ENCODE measurements around the gene APOBEC3B. TPM values are rescaled to one million over a fixed set of nuclear protein-coding genes. Genes with fewer than 3 reads are reported as not detected.

The APOBEC3B gene
- total RNA-seq, 2 experiments from 2014 or later, result not detected

DNA sequence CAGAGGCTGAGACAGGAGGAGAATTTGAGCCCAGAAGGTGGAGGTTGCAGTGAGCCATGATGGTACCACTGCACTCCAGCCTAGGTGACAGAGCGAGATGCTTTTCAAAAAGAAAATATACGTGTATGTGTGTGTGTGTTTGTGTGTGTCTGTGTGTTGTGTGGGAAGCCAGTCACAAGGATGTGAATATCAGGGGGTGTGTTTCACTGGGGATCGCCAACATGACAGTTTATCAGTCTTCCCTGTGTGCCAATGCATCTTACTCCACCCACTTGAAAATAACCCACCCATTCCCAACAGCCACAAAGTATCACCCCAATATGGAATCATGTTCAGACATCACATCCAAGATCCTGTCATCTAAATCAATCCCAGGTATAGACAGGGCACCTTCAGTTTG lies 10.4 kb upstream of the APOBEC3B start:
- DNase-seq, result no peak
- intact Hi-C loops (cut with DNase I, micrococcal nuclease), result no loop called here
- no peak overlapping the region for H3K27ac Mint-ChIP-seq
- ChIA-PET POLR2A (no interaction called here), CTCF (no interaction called here)
- Histone ChIP-seq H3K4me1 (ENCODE audit: insufficient read depth, low read length) (peaks cover 29% of the 10 kb centered on the region), H3K27me3 (ENCODE audit: control insufficient read depth in 1 of 2, insufficient read depth in 2 of 2, low read length in 2 of 2) (no peaks in the 10 kb centered on the region), H3K27ac (ENCODE audit: low read depth in 1 of 2, low read length in 2 of 2) (no peak overlapping the region), H3K4me3 (ENCODE audit: low read length) (no peak overlapping the region), H3K36me3 (ENCODE audit: insufficient read depth, low read length) (no peaks in the 10 kb centered on the region), H3K9me3 (ENCODE audit: control insufficient read depth in 1 of 2, insufficient read depth in 1 of 2, low read length in 2 of 2) (no peaks in the 10 kb centered on the region)
- H3K9me3 Mint-ChIP-seq, result no peaks in the 10 kb centered on the region
- H3K4me3 Mint-ChIP-seq, result no peak overlapping the region
- peaks cover 21% of the 10 kb centered on the region for H3K27me3 Mint-ChIP-seq
- H3K36me3 Mint-ChIP-seq (ENCODE audit: low read depth), result no peaks in the 10 kb centered on the region
- TF ChIP-seq, protein P1, sequence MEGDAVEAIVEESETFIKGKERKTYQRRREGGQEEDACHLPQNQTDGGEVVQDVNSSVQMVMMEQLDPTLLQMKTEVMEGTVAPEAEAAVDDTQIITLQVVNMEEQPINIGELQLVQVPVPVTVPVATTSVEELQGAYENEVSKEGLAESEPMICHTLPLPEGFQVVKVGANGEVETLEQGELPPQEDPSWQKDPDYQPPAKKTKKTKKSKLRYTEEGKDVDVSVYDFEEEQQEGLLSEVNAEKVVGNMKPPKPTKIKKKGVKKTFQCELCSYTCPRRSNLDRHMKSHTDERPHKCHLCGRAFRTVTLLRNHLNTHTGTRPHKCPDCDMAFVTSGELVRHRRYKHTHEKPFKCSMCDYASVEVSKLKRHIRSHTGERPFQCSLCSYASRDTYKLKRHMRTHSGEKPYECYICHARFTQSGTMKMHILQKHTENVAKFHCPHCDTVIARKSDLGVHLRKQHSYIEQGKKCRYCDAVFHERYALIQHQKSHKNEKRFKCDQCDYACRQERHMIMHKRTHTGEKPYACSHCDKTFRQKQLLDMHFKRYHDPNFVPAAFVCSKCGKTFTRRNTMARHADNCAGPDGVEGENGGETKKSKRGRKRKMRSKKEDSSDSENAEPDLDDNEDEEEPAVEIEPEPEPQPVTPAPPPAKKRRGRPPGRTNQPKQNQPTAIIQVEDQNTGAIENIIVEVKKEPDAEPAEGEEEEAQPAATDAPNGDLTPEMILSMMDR (IDR thresholded peaks at IDR 0.05), result no peak
- ATAC-seq (ENCODE audit: poor library complexity), result no peak
- H3K4me1 Mint-ChIP-seq (ENCODE audit: low read depth), result peaks cover 4% of the 10 kb centered on the region

DNA sequence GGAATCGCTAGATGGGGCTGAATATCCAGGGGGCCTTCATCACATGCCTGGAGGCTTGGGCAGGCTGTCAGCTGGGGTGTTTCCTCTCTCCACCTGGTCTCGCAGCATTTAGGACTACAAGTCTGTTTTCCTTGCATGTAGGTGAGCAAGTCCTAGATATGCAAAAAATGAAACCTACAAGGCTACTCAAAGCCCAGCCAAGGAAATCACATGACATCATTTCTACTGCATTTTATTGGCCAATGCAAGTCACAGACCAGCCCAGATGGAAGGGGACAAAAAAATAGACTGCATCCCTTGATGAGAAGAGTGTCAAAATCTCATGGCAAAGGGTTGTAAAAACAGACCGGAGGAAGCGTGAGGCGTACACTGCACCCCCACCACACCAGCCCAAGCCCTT lies 9.6 kb upstream of the APOBEC3B start:
- Mint-ChIP-seq H3K4me1 (ENCODE audit: low read depth) (peaks cover 4% of the 10 kb centered on the region), H3K27me3 (peaks cover 20% of the 10 kb centered on the region), H3K4me3 (no peak overlapping the region), H3K9me3 (no peaks in the 10 kb centered on the region), H3K36me3 (ENCODE audit: low read depth) (no peaks in the 10 kb centered on the region), H3K27ac (no peak overlapping the region)
- Histone ChIP-seq H3K36me3 (ENCODE audit: insufficient read depth, low read length) (no peaks in the 10 kb centered on the region), H3K27ac (ENCODE audit: low read depth in 1 of 2, low read length in 2 of 2) (no peak overlapping the region), H3K27me3 (ENCODE audit: control insufficient read depth in 1 of 2, insufficient read depth in 2 of 2, low read length in 2 of 2) (no peaks in the 10 kb centered on the region), H3K4me3 (ENCODE audit: low read length) (no peak overlapping the region), H3K4me1 (ENCODE audit: insufficient read depth, low read length) (peaks cover 22% of the 10 kb centered on the region), H3K9me3 (ENCODE audit: control insufficient read depth in 1 of 2, insufficient read depth in 1 of 2, low read length in 2 of 2) (no peaks in the 10 kb centered on the region)
- ATAC-seq (ENCODE audit: poor library complexity) (no peak), DNase-seq (no peak)
- intact Hi-C loops (cut with DNase I, micrococcal nuclease), result no loop called here
- TF ChIP-seq, protein P1 (IDR thresholded peaks at IDR 0.05), result no peak
- ChIA-PET POLR2A (interaction anchor here (1.8 kb wide), 1 partner anchor 31 kb away, joined by 5 read pairs; no protein-coding TSS in a partner anchor), CTCF (no interaction called here)

DNA sequence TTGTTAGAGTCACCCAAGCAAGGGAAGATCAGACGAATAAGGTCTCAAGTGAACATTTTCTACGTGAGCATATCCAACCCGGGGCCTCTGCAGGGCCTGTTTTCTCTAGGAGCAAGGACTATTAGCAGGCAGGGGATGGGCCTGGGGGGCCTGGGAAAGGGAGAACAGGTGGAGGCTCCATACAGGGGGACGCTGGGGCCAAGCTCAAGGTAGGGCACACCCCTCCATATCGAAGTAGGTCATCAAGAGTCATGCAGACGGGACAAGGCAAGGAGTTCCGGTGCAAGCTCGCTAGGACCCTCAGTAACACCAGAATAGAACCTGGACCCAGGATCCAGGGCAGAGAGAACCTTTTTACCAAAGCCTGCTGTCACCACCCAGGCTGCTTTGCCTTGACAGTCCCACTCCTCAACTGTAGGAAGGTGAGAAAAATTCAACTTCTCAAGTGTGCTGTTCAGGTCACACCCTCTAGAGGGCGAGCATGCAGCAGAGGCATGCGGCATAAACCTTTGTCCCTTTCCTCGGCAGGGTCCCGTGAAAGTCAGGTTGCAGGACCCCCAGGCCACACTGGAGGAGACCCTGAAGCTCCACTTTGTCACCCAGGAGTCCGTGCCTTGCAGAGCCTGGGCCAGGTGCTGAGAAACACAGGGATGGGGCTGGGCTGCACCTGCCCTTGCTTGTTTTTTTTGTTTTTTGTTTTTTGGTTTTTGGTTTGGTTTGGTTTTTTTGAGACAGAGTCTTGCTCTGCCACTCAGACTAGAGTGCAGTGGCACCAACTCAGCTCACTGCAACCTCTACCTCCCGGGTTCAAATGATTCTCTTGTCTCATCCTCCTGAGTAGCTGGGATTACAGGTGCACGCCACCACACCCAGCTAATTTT lies 8.6 kb upstream of the APOBEC3B start:
- H3K4me3 ChIP-seq (ENCODE audit: low read length), result no peak overlapping the region
- ChIA-PET CTCF (interaction anchor here (0.8 to 1.6 kb wide), 4 partner anchors 11 to 146 kb away, joined by 3 to 10 read pairs (median 4); no protein-coding TSS in a partner anchor), POLR2A (interaction anchor here (1.8 kb wide), 1 partner anchor 30 kb away, joined by 5 read pairs; no protein-coding TSS in a partner anchor)
- Mint-ChIP-seq H3K27ac (no peak overlapping the region), H3K36me3 (ENCODE audit: low read depth) (no peaks in the 10 kb centered on the region), H3K4me1 (ENCODE audit: low read depth) (peaks cover 4% of the 10 kb centered on the region), H3K4me3 (no peak overlapping the region), H3K27me3 (peaks cover 20% of the 10 kb centered on the region), H3K9me3 (no peaks in the 10 kb centered on the region)
- H3K27ac ChIP-seq (ENCODE audit: low read depth in 1 of 2, low read length in 2 of 2), result no peak overlapping the region
- ATAC-seq (ENCODE audit: poor library complexity) (peak; percentile 90), DNase-seq (peak; percentile 11 to 82 (median 45))
- H3K4me1 ChIP-seq (ENCODE audit: insufficient read depth, low read length), result peaks cover 13% of the 10 kb centered on the region
- intact Hi-C loops (cut with DNase I, micrococcal nuclease), result loop anchor here (1.0 kb wide), 1 partner anchor 30 kb away; no protein-coding TSS in a partner anchor
- no peaks in the 10 kb centered on the region for H3K36me3 ChIP-seq (ENCODE audit: insufficient read depth, low read length)
- TF ChIP-seq, protein P1 (IDR thresholded peaks at IDR 0.05), result peak; percentile 88
- H3K27me3 ChIP-seq (ENCODE audit: control insufficient read depth in 1 of 2, insufficient read depth in 2 of 2, low read length in 2 of 2), result no peaks in the 10 kb centered on the region
- no peaks in the 10 kb centered on the region for H3K9me3 ChIP-seq (ENCODE audit: control insufficient read depth in 1 of 2, insufficient read depth in 1 of 2, low read length in 2 of 2)

All from CD4-positive, alpha-beta T cell (primary cell).